CD4-positive, CD25-positive, alpha-beta regulatory T cell (primary cell): ENCODE results near the gene LSMEM2. TPM values are rescaled to one million over a fixed set of nuclear protein-coding genes. Genes with fewer than 3 reads are reported as not detected.
"Not testable (repeated sequence)": the region's sequence is repeated elsewhere in the genome, so short reads cannot be mapped to it uniquely, and the experiment has no call there.

ENCODE experiments used
- ATAC-seq, 2 donors: fragments of 150-1000 bp; cut with Tn5 transposase; one replicate each; pipeline ENCODE4 v1.10.0; 2021; ENCODE audit warnings: low read depth in 2 of 2, moderate number of reproducible peaks in 2 of 2, moderate library complexity in 1 of 2
- DNase-seq, 3 donors: peaks; one replicate each; pipeline versions ENCODE4 v3.0.0 to v3.0.0-alpha.2; 2012 to 2022; ENCODE audit warnings: mixed read lengths in 1 of 3
- H3K27ac ChIP-seq: one replicate; pipeline ENCODE4 v1.7.0; 2013; ENCODE audit warnings: mild to moderate bottlenecking, low read length; ENCODE audit not compliant: insufficient read depth, poor library complexity, severe bottlenecking
- H3K27me3 ChIP-seq: one replicate; pipeline ENCODE4 v1.7.0; 2013; ENCODE audit warnings: low read length; ENCODE audit not compliant: control insufficient read depth, insufficient read depth
- H3K36me3 ChIP-seq: one replicate; pipeline ENCODE4 v1.7.0; 2013; ENCODE audit warnings: mild to moderate bottlenecking, low read length, moderate library complexity; ENCODE audit not compliant: control insufficient read depth, insufficient read depth
- H3K4me1 ChIP-seq: 2 replicates; pipeline ENCODE4 v1.7.0; 2013; ENCODE audit warnings: mild to moderate bottlenecking, low read length; ENCODE audit not compliant: insufficient read depth, control insufficient read depth, poor library complexity, severe bottlenecking
- H3K4me3 ChIP-seq: one replicate; pipeline ENCODE4 v1.7.0; 2013; ENCODE audit warnings: low read depth, mild to moderate bottlenecking, low read length, moderate library complexity
- H3K9me3 ChIP-seq, 2 experiments: 1 replicate in 1 of 2; 2 replicates in 1 of 2; pipeline ENCODE4 v1.7.0; 2013; ENCODE audit warnings: low read length in 2 of 2, mild to moderate bottlenecking in 1 of 2, moderate library complexity in 1 of 2; ENCODE audit not compliant: control insufficient read depth in 2 of 2
- H3K27ac Mint-ChIP-seq, 3 donors: one replicate each; pipeline ENCODE4 v1.8.0; 2020 to 2022; ENCODE audit warnings: mild to moderate bottlenecking in 3 of 3, mixed read lengths in 3 of 3, moderate library complexity in 2 of 3
- H3K27me3 Mint-ChIP-seq: one replicate; pipeline ENCODE4 v1.8.0; 2022; ENCODE audit warnings: mild to moderate bottlenecking, mixed read lengths
- H3K36me3 Mint-ChIP-seq: one replicate; pipeline ENCODE4 v1.8.0; 2020; ENCODE audit warnings: mixed read lengths
- H3K4me1 Mint-ChIP-seq, 4 donors: one replicate each; pipeline ENCODE4 v1.8.0; 2020 to 2022; ENCODE audit warnings: mixed read lengths in 4 of 4, mild to moderate bottlenecking in 1 of 4
- H3K4me3 Mint-ChIP-seq, 4 donors: one replicate each; pipeline ENCODE4 v1.8.0; 2020 to 2022; ENCODE audit warnings: mild to moderate bottlenecking in 4 of 4, mixed read lengths in 4 of 4, moderate library complexity in 3 of 4
- H3K9me3 Mint-ChIP-seq, 7 donors: one replicate each; pipeline ENCODE4 v1.8.0; 2020 to 2022; ENCODE audit warnings: mixed read lengths in 7 of 7, mild to moderate bottlenecking in 3 of 7, moderate library complexity in 2 of 7
- polyA plus RNA-seq, 4 donors: library from polyadenylated mRNA; unstranded; fragments of 300-500 nt; fragmentation: Illumina TruSeq; gene quantifications; one replicate each; pipeline ENCODE4 v1.2.3, GENCODE V29; 2021
- total RNA-seq: library from RNA; stranded (reverse); gene quantifications from one replicate; pipeline ENCODE4 v1.2.3, GENCODE V29; 2022

LSMEM2 gene
- total and polyA plus RNA-seq, 5 donors from 2014 or later, result 0.22 TPM; not detected in 4

DNA sequence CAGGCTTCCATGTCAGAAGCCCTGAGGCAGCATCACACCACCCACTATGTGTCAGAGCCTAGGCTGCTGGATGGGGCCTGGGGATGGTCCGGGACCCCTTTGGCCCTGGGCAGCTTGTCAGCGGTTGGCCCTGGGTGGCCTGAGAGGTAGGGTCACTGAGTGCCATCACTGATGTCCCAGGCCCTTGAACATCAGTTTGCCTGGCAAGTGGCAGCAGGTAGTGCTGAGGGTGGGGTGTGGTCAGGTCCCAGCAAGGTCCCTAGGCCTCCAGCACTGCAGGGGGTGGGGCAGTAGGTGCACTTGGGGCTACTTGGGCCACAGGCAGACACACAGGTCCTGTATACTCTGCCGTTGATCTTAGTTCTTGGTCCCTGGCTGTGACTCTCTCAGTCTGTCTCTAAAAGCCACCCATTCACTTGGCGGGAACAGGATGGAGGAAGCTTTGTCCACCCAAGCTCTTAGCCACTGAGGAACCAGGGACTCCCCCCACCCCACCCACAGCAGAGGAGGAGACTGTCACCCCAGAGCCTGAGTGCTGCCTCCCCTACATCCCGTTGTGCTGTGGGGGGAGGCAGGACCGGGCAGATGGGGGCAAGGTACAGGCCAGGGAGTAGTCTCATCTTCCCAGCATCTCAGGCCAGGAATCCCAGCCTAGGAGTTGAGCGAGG lies 37.0 kb upstream of the LSMEM2 start:
- Histone ChIP-seq H3K27me3 (no peaks in the 10 kb centered on the region), H3K27ac (peak overlapping the region; percentile 83), H3K4me1 (peaks cover 97% of the 10 kb centered on the region), H3K36me3 (peaks cover 14% of the 10 kb centered on the region), H3K4me3 (peak overlapping the region; percentile 41), H3K9me3 (no peaks in the 10 kb centered on the region)
- Mint-ChIP-seq H3K4me1 (peaks cover 3 to 88% (median 47%) of the 10 kb centered on the region in 4 donors), H3K27ac (peak overlapping the region; percentile 87 to 97 (median 94)), H3K4me3 (peak overlapping the region; percentile 66 to 87 (median 86)), H3K9me3 (peaks cover 0 to 2% (median 0%) of the 10 kb centered on the region in 7 donors), H3K36me3 (no peaks in the 10 kb centered on the region), H3K27me3 (peaks cover 10% of the 10 kb centered on the region)
- ATAC-seq, result no peak
- peak in 1 of 3 donors; percentile 44 for DNase-seq

DNA sequence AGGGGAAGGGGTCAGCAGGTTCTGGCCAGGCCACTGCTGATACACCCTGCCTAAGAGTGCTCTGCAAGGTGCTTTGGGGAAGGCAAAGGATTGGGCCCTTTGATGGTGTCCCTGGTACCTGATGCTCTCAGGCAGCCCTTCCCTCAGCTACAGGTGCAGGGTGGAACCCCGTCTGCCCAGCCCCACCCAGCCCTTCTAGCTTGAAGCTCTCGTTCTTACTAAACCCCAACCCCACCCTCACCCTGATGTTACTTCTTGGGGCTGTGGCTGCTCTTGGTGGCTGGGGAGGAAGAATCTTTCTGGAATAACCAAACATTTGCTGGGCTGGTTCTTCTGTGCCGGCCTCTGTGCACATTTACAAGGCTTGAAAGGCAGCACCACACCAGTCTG lies 36.5 kb upstream of the LSMEM2 start:
- Histone ChIP-seq H3K4me3 (peak overlapping the region; percentile 41), H3K27ac (peak overlapping the region; percentile 83), H3K36me3 (peaks cover 14% of the 10 kb centered on the region), H3K9me3 (no peaks in the 10 kb centered on the region), H3K4me1 (peaks cover 100% of the 10 kb centered on the region), H3K27me3 (no peaks in the 10 kb centered on the region)
- no peak for ATAC-seq
- peaks cover 0 to 2% (median 0%) of the 10 kb centered on the region in 7 donors for H3K9me3 Mint-ChIP-seq
- peaks cover 6 to 93% (median 50%) of the 10 kb centered on the region in 4 donors for H3K4me1 Mint-ChIP-seq
- H3K27ac Mint-ChIP-seq, result peak overlapping the region; percentile 93 to 97 (median 94)
- DNase-seq, result peak in 1 of 3 donors; percentile 83
- H3K36me3 Mint-ChIP-seq, result no peaks in the 10 kb centered on the region
- peaks cover 8% of the 10 kb centered on the region for H3K27me3 Mint-ChIP-seq
- H3K4me3 Mint-ChIP-seq, result peak overlapping the region; percentile 49 to 87 (median 84)

DNA sequence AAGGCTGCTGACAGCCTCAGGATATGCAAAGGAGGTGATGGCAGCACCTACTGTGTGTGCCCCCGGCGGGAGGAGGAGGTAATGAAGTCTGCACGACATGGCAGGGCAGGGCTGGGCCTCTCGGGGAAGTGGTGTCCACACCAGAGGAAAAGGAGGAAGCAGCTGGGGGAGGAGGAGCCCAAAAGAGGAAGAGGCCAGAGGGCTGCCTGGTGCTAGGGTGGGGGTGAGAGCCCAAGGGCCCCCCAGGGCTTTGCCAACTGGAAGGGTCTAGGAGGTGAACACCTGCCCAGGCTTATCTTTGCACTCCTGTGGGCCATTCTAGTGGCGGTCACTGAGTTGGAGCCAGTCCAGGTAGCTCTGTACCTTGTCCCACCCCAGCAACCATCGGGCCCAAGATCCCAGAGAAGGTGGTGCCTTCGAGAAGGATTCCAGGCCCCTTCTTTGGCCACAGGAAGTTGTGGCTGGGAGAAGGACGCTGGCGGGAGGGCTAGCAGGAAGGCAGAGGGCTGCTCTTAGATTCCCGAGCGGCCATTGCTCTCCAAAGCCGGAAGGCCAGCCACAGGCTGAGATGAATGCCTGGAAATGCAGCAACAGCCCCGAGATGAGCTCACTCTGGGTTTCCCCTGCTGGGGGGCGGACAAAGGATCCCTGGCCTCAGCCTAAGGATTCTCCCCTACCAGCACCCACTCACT lies 35.9 kb upstream of the LSMEM2 start:
- ATAC-seq, result no peak
- Mint-ChIP-seq H3K4me3 (peak overlapping the region; percentile 49 to 87 (median 84)), H3K27ac (peak overlapping the region; percentile 93 to 97 (median 94)), H3K4me1 (peaks cover 6 to 93% (median 49%) of the 10 kb centered on the region in 4 donors), H3K27me3 (peaks cover 6% of the 10 kb centered on the region), H3K9me3 (peaks cover 0 to 2% (median 0%) of the 10 kb centered on the region in 7 donors), H3K36me3 (no peaks in the 10 kb centered on the region)
- no peak overlapping the region for H3K4me3 ChIP-seq
- H3K4me1 ChIP-seq, result peaks cover 100% of the 10 kb centered on the region
- H3K36me3 ChIP-seq, result peaks cover 14% of the 10 kb centered on the region
- DNase-seq, result peak in 2 of 3 donors; percentile 20 to 50
- no peaks in the 10 kb centered on the region for H3K9me3 ChIP-seq
- peak overlapping the region; percentile 83 for H3K27ac ChIP-seq
- H3K27me3 ChIP-seq, result no peaks in the 10 kb centered on the region

DNA sequence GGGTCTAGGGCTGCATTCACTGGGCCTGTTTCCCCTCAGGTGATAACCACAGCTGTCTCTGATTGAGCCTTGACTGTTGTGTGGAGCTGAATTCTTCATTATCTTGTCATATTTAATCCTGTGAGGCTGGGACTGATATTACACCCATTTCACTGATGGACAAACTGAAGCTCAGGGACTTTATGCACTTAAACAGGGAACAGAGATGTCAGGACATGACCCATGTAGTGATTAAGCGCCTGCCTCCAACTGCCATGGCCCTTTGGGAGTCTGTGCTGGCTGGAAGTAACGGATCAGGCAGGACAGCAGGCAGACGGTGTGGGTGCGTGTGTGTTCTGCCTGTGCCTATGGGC lies 35.4 kb upstream of the LSMEM2 start:
- peaks cover 6 to 90% (median 50%) of the 10 kb centered on the region in 4 donors for H3K4me1 Mint-ChIP-seq
- H3K27me3 ChIP-seq, result no peaks in the 10 kb centered on the region
- H3K36me3 Mint-ChIP-seq, result peaks cover 2% of the 10 kb centered on the region
- H3K27me3 Mint-ChIP-seq, result peaks cover 6% of the 10 kb centered on the region
- no peak for ATAC-seq
- no peak overlapping the region for H3K4me3 ChIP-seq
- DNase-seq, result no peak
- H3K4me1 ChIP-seq, result peaks cover 100% of the 10 kb centered on the region
- peak overlapping the region; percentile 83 for H3K27ac ChIP-seq
- peak overlapping the region; percentile 12 to 87 (median 54) for H3K4me3 Mint-ChIP-seq
- H3K9me3 ChIP-seq, result no peaks in the 10 kb centered on the region
- peaks cover 0 to 2% (median 0%) of the 10 kb centered on the region in 7 donors for H3K9me3 Mint-ChIP-seq
- H3K36me3 ChIP-seq, result peaks cover 16% of the 10 kb centered on the region
- H3K27ac Mint-ChIP-seq, result peak overlapping the region; percentile 42 to 97 (median 79)

DNA sequence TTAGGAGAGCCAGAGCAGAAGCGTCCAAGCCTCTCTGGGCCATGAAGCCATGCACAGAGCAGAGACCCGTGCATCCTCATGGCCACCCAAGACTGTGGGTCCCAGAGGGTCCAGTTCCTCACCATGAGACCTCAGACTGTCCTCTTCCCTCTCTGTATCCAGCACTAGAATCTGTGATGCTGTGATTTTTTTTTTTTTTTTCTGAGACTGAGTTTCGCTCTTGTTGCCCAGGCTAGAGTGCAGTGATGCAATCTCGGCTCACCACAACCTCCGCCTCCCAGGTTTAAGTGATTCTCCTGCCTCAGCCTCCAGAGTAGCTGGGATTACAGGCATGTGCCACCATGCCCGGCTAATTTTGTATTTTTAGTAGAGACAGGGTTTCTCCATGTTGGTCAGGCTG lies 34.1 kb upstream of the LSMEM2 start:
- H3K4me3 Mint-ChIP-seq, result peak overlapping the region in 3 of 4 donors; percentile 79 to 87 (median 85)
- H3K9me3 Mint-ChIP-seq, H3K36me3 Mint-ChIP-seq, DNase-seq, H3K27me3 Mint-ChIP-seq, H3K27me3 ChIP-seq, ATAC-seq, H3K4me3 ChIP-seq, H3K9me3 ChIP-seq: not testable (repeated sequence)
- peaks cover 6 to 90% (median 46%) of the 10 kb centered on the region in 4 donors for H3K4me1 Mint-ChIP-seq
- peaks cover 100% of the 10 kb centered on the region for H3K4me1 ChIP-seq
- peak overlapping the region; percentile 90 for H3K27ac ChIP-seq
- peak overlapping the region; percentile 42 to 94 (median 79) for H3K27ac Mint-ChIP-seq
- peaks cover 14% of the 10 kb centered on the region for H3K36me3 ChIP-seq

DNA sequence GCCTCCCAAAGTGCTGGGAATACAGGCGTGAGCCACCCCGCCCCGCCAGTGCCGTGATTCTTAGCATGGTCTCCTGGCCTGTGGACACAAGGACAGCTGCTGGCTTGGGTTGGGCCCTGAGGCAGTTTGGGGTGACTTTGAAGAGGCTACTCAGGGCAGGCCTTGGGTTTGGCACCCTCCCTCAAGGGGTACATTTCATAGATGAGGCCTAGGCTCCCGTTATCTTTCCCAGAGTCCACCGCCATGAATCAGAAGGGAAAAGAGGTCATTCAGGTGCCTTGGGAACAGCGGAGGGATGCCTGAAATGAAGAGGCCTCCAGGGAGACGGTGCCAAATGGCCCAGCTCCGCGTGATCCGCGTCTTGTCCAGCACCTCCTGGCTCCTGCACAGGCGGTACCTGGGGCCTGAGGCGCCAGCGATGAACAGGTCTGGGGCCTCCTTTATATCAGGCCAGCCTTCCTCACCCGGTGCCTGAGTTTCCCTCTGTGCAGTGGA lies 33.6 kb upstream of the LSMEM2 start:
- no peak for ATAC-seq
- H3K4me1 ChIP-seq, result peaks cover 99% of the 10 kb centered on the region
- H3K27ac Mint-ChIP-seq, result peak overlapping the region; percentile 71 to 94 (median 79)
- H3K36me3 Mint-ChIP-seq, result peaks cover 5% of the 10 kb centered on the region
- no peak for DNase-seq
- H3K9me3 ChIP-seq, result no peaks in the 10 kb centered on the region
- H3K9me3 Mint-ChIP-seq, result peaks cover 0 to 2% (median 0%) of the 10 kb centered on the region in 7 donors
- peak overlapping the region in 3 of 4 donors; percentile 35 to 85 (median 79) for H3K4me3 Mint-ChIP-seq
- H3K27me3 ChIP-seq, result no peaks in the 10 kb centered on the region
- H3K4me3 ChIP-seq, result peak overlapping the region; percentile 57
- H3K27ac ChIP-seq, result peak overlapping the region; percentile 90
- peaks cover 6% of the 10 kb centered on the region for H3K27me3 Mint-ChIP-seq
- peaks cover 6 to 90% (median 46%) of the 10 kb centered on the region in 4 donors for H3K4me1 Mint-ChIP-seq
- peaks cover 16% of the 10 kb centered on the region for H3K36me3 ChIP-seq

DNA sequence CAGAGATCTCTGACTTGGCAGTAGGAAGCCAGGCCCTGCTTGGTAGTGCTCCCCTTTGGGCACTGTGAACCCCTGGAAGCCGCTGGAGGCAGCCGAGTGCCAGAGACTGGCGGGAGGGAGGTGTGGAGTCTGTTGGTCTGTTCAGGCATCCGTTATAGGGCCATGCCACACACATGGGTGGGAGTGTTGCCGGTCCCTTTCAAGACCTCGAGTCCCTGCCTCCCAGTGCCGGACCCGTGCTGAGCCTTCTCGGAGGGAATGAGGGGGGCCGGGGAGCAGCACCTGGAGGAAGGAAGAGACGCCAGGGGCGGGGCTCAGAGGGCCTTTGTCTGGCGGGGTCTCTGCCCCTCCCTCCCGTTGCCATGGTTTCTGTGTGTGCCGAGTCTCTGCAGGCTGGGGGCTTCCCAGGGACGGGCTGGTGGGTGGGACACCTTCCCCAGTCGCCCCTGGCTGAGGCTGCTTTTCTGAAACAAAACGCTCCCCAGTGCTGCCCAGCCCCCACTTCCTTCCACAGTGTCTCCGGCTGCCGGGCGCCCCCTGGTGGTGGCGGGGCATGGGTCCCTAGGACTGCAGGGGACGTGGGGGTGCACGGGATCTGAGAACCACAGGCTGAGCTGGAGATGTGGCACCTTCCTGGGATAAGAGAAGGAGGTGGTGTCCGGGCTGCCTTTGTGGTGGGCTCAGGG lies 32.9 kb upstream of the LSMEM2 start:
- H3K27ac ChIP-seq, result peak overlapping the region; percentile 90
- Mint-ChIP-seq H3K4me3 (peak overlapping the region; percentile 79 to 86 (median 85)), H3K9me3 (peaks cover 0 to 2% (median 0%) of the 10 kb centered on the region in 7 donors), H3K36me3 (peaks cover 6% of the 10 kb centered on the region), H3K27ac (peak overlapping the region; percentile 71 to 94 (median 87)), H3K27me3 (peaks cover 6% of the 10 kb centered on the region), H3K4me1 (peaks cover 6 to 90% (median 46%) of the 10 kb centered on the region in 4 donors)
- peaks cover 19% of the 10 kb centered on the region for H3K36me3 ChIP-seq
- DNase-seq, result peak; percentile 91 to 92 (median 92)
- peak; percentile 83 to 86 for ATAC-seq
- H3K4me3 ChIP-seq, result peak overlapping the region; percentile 57
- peaks cover 99% of the 10 kb centered on the region for H3K4me1 ChIP-seq
- no peaks in the 10 kb centered on the region for H3K27me3 ChIP-seq
- H3K9me3 ChIP-seq, result no peaks in the 10 kb centered on the region
